HCT116 (cell line): ENCODE measurements around the gene PRDM8. TPM values are rescaled to one million over a fixed set of nuclear protein-coding genes. Genes with fewer than 3 reads are reported as not detected.

Experiments
- ATAC-seq: fragments of 200-7000 bp; cut with Tn5 transposase; 2 replicates; pipeline ENCODE4 v1.9.1; 2020; ENCODE audit warnings: mild to moderate bottlenecking, moderate library complexity
- BruUV-seq: library from RNA; stranded (reverse); fragments of 400-500 nt; replicated peaks from 2 replicates; lab custom pipeline; 2021; lab: Mats Ljungman, UMichigan
- CTCF ChIA-PET: fragments of 300-600 bp; sonication (Branson Sonifier 250); formaldehyde crosslinking; loops from one replicate; lab custom pipeline; 2021; ENCODE audit warnings: antibody characterized with exemption; lab: Charles Lee
- POLR2A ChIA-PET: fragments of 300-600, 350-600 bp; sonication (Branson Sonifier 250); formaldehyde crosslinking; loops from one replicate; lab custom pipeline; 2021; ENCODE audit warnings: antibody characterized with exemption; lab: Charles Lee
- RAD21 ChIA-PET, 2 experiments: fragments of 300-600 bp; sonication (Branson Sonifier 250); formaldehyde crosslinking; loops; one replicate each; lab custom pipeline; 2023; ENCODE audit warnings: low total read pairs in 2 of 2; ENCODE audit not compliant: uncharacterized antibody in 2 of 2, unreplicated experiment in 2 of 2, low non-redundant PET in 1 of 2; lab: Charles Lee
- DNase-seq: peaks from one replicate; pipeline ENCODE4 v3.0.0-alpha.2; 2010; ENCODE audit warnings: low read depth, low spot score
- H2AFZ ChIP-seq: fragments of 200-600 bp; shearing (Covaris generic), sonication (generic); 2 replicates; pipeline ENCODE4 v1.6.1; 2017; ENCODE audit warnings: low read depth, mixed run types, mixed read lengths, antibody characterized with exemption, low read length; ENCODE audit not compliant: poor library complexity, severe bottlenecking
- H3K27ac ChIP-seq: 2 replicates; pipeline ENCODE4 v1.5.1; 2012; ENCODE audit warnings: low read depth, low read length
- H3K27me3 ChIP-seq: fragments of 200-600 bp; sonication (generic); 2 replicates; pipeline ENCODE4 v1.6.1; 2016; ENCODE audit warnings: mixed run types, low read length, mixed read lengths; ENCODE audit not compliant: insufficient read depth
- H3K36me3 ChIP-seq, 2 experiments: fragments of 200-500 bp in 1 of 2; fragments of 200-600 bp in 1 of 2; sonication (Bioruptor generic) in 1 of 2; sonication (generic) in 1 of 2; 2 replicates each; pipeline versions ENCODE4 v1.5.1 to v1.6.1; 2014 to 2016; ENCODE audit warnings: low read length in 2 of 2, inconsistent platforms in 1 of 2, mixed read lengths in 1 of 2, mixed run types in 1 of 2; ENCODE audit not compliant: insufficient read depth in 2 of 2, control insufficient read depth in 1 of 2
- H3K4me1 ChIP-seq, 2 experiments: fragments of 200-600 bp in 1 of 2; sonication (generic) in 1 of 2; 2 replicates each; pipeline versions ENCODE4 v1.5.1 to v1.6.1; 2012 to 2017; ENCODE audit warnings: low read length in 2 of 2, inconsistent platforms in 1 of 2, mild to moderate bottlenecking in 1 of 2, mixed read lengths in 1 of 2, mixed run types in 1 of 2, moderate library complexity in 1 of 2; ENCODE audit not compliant: insufficient read depth in 2 of 2, control insufficient read depth in 1 of 2
- H3K4me2 ChIP-seq: fragments of 200-600 bp; sonication (generic); 2 replicates; pipeline ENCODE4 v1.6.1; 2017; ENCODE audit warnings: mixed run types, low read length, mixed read lengths
- H3K4me3 ChIP-seq, 2 experiments: fragments of 200-600 bp in 1 of 2; sonication (generic) in 1 of 2; replicated peaks in 1 of 2; 2 replicates each; pipeline ENCODE4 v1.5.1; 2011 to 2016; ENCODE audit warnings: low read length in 2 of 2, control low read depth in 1 of 2, low read depth in 1 of 2, mild to moderate bottlenecking in 1 of 2, mixed read lengths in 1 of 2, mixed run types in 1 of 2
- H3K79me2 ChIP-seq: fragments of 200-600 bp; sonication (generic); 2 replicates; pipeline ENCODE4 v1.6.1; 2017; ENCODE audit warnings: mild to moderate bottlenecking, mixed run types, low read length, moderate library complexity, mixed read lengths; ENCODE audit not compliant: insufficient read depth
- H3K9ac ChIP-seq: fragments of 200-600 bp; sonication (generic); 2 replicates; pipeline ENCODE4 v1.6.1; 2016; ENCODE audit warnings: low read length, mixed read lengths
- H3K9me2 ChIP-seq: fragments of 200-600 bp; sonication (generic), shearing (Covaris generic); 2 replicates; pipeline ENCODE4 v1.6.1; 2017; ENCODE audit warnings: mixed run types, mild to moderate bottlenecking, moderate library complexity; ENCODE audit not compliant: insufficient read depth
- H3K9me3 ChIP-seq, 2 experiments: fragments of 200-500 bp in 1 of 2; fragments of 200-600 bp in 1 of 2; sonication (Bioruptor generic) in 1 of 2; sonication (generic) in 1 of 2; 2 replicates each; pipeline ENCODE4 v1.6.1; 2014 to 2017; ENCODE audit warnings: low read length in 2 of 2, mixed read lengths in 2 of 2, inconsistent platforms in 1 of 2, low read depth in 1 of 2, mild to moderate bottlenecking in 1 of 2, mixed run types in 1 of 2, moderate library complexity in 1 of 2; ENCODE audit not compliant: control insufficient read depth in 1 of 2, insufficient read depth in 1 of 2
- H4K20me1 ChIP-seq: fragments of 200-600 bp; sonication (generic), shearing (Covaris generic); 2 replicates; pipeline ENCODE4 v1.6.1; 2017; ENCODE audit warnings: mixed run types, mild to moderate bottlenecking, moderate library complexity; ENCODE audit not compliant: insufficient read depth
- ATF3 ChIP-seq: IDR thresholded peaks from 2 replicates; pipeline ENCODE4 v1.6.1; 2012
- CEBPB ChIP-seq: IDR thresholded peaks from 2 replicates; pipeline ENCODE4 v1.6.1; 2012; ENCODE audit warnings: low read depth
- CTCF ChIP-seq, 3 experiments: fragments of 200-600 bp in 1 of 3; sonication (generic) in 1 of 3; IDR thresholded peaks in 2 of 3; conservative IDR thresholded peaks in 1 of 3; 2 replicates each; pipeline ENCODE4 v1.5.1; 2012 to 2017; ENCODE audit warnings: low read depth in 2 of 3, low read length in 2 of 3, antibody characterized with exemption in 1 of 3, borderline replicate concordance in 1 of 3, control low read depth in 1 of 3, mild to moderate bottlenecking in 1 of 3, mixed read lengths in 1 of 3, mixed run types in 1 of 3, moderate library complexity in 1 of 3; ENCODE audit not compliant: insufficient read depth in 1 of 3
- EGR1 ChIP-seq: IDR thresholded peaks from 2 replicates; pipeline ENCODE4 v1.6.1; 2012; ENCODE audit warnings: low read depth
- ELF1 ChIP-seq: IDR thresholded peaks from 2 replicates; pipeline ENCODE4 v1.6.1; 2012; ENCODE audit warnings: low read depth, borderline replicate concordance
- EZH2 ChIP-seq: fragments of 200-600 bp; sonication (generic); IDR thresholded peaks from 2 replicates; pipeline ENCODE4 v1.6.1; 2017; ENCODE audit warnings: antibody characterized with exemption, mixed run types
- EZH2phosphoT487 ChIP-seq: fragments of 200-600 bp; IDR thresholded peaks from 2 replicates; pipeline ENCODE4 v1.6.1; 2018; ENCODE audit warnings: antibody characterized with exemption, borderline replicate concordance
- FOSL1 ChIP-seq: IDR thresholded peaks from 2 replicates; pipeline ENCODE4 v1.6.1; 2012; ENCODE audit warnings: low read depth
- MAX ChIP-seq: IDR thresholded peaks from 2 replicates; pipeline ENCODE4 v1.6.1; 2012
- POLR2A ChIP-seq: IDR thresholded peaks from 2 replicates; pipeline ENCODE4 v1.7.0; 2011; ENCODE audit warnings: borderline replicate concordance; ENCODE audit not compliant: insufficient read depth, insufficient read length; ENCODE audit errors: extremely low read depth
- RAD21 ChIP-seq: IDR thresholded peaks from 2 replicates; pipeline ENCODE4 v1.6.1; 2012; ENCODE audit warnings: low read depth, mild to moderate bottlenecking
- SIN3A ChIP-seq: IDR thresholded peaks from 2 replicates; pipeline ENCODE4 v1.6.1; 2012; ENCODE audit warnings: low read depth
- YY1 ChIP-seq: IDR thresholded peaks from 2 replicates; pipeline ENCODE4 v1.6.1; 2011; ENCODE audit warnings: low read length, low read depth, moderate library complexity, mild to moderate bottlenecking; ENCODE audit not compliant: insufficient replicate concordance; ENCODE audit errors: extremely low read depth
- ZBTB33 ChIP-seq: IDR thresholded peaks from 2 replicates; pipeline ENCODE4 v1.6.1; 2011; ENCODE audit warnings: mild to moderate bottlenecking, low read length, moderate library complexity; ENCODE audit not compliant: insufficient replicate concordance; ENCODE audit errors: extremely low read depth
- ZFX ChIP-seq: fragments of 450-650 bp; IDR thresholded peaks from 2 replicates; pipeline ENCODE4 v1.6.1; 2017
- ZNF274 ChIP-seq: fragments of 200-500 bp; sonication (Bioruptor generic); IDR thresholded peaks from 2 replicates; pipeline ENCODE4 v1.6.1; 2014; ENCODE audit warnings: mild to moderate bottlenecking, low read depth, low read length, inconsistent platforms
- intact Hi-C: fragments of 100-400 bp; cut with micrococcal nuclease; formaldehyde crosslinking; loops from 2 replicates; pipeline ENCODE4 v1.10.0; 2022
- total RNA-seq: library from RNA; stranded (reverse); gene quantifications from one replicate; pipeline ENCODE4 v1.2.1, GENCODE V29; 2021; ENCODE audit not compliant: unreplicated experiment

PRDM8 gene
- total RNA-seq, 1 experiment from 2014 or later, result 1.4 TPM

GRCh38 chr4:80252427-80252826, 55.1 kb downstream of the PRDM8 start:
- ChIA-PET CTCF (no interaction called here), RAD21 (no interaction called here), POLR2A (no interaction called here)
- Histone ChIP-seq H3K4me1 (no peaks in the 10 kb centered on the region), H3K27me3 (peaks cover 33% of the 10 kb centered on the region), H3K9ac (no peak overlapping the region), H3K9me2 (no peaks in the 10 kb centered on the region), H3K36me3 (no peaks in the 10 kb centered on the region), H3K9me3 (no peaks in the 10 kb centered on the region), H3K27ac (no peak overlapping the region), H2AFZ (no peak overlapping the region), H3K4me2 (no peak overlapping the region), H3K79me2 (no peaks in the 10 kb centered on the region), H4K20me1 (no peaks in the 10 kb centered on the region), H3K4me3 (no peak overlapping the region)
- intact Hi-C loops, result no loop called here
- no peak for DNase-seq
- no peak for ATAC-seq
- BruUV-seq, result no TSS peak
- no peak for TF ChIP-seq CEBPB
- TF ChIP-seq ELF1, result no peak
- TF ChIP-seq ZNF274, result no peak
- TF ChIP-seq MAX, result no peak
- no peak for TF ChIP-seq CTCF (IDR thresholded peaks at IDR 0.05 in 2 of 3, conservative IDR thresholded peaks at IDR 0.05 in 1 of 3; ENCODE audit: borderline replicate concordance in 1 of 3, insufficient read depth in 1 of 3, low read depth in 2 of 3, low read length in 2 of 3)
- no peak for TF ChIP-seq POLR2A
- TF ChIP-seq ATF3, result no peak
- TF ChIP-seq ZFX, result no peak
- no peak for TF ChIP-seq EGR1
- TF ChIP-seq RAD21, result no peak

- BruUV-seq, result no TSS peak
- H3K9ac ChIP-seq, result no peak overlapping the region
- DNase-seq (no peak), ATAC-seq (no peak)
- ChIA-PET RAD21 (no interaction called here), POLR2A (no interaction called here), CTCF (no interaction called here)
- peaks cover 38% of the 10 kb centered on the region for H3K27me3 ChIP-seq
- H3K9me3 ChIP-seq, result no peaks in the 10 kb centered on the region
- H3K4me2 ChIP-seq, result no peak overlapping the region
- H2AFZ ChIP-seq, result no peak overlapping the region
- no peak overlapping the region for H3K27ac ChIP-seq
- no peaks in the 10 kb centered on the region for H3K36me3 ChIP-seq
- intact Hi-C loops, result no loop called here
- no peaks in the 10 kb centered on the region for H4K20me1 ChIP-seq
- H3K4me1 ChIP-seq, result no peaks in the 10 kb centered on the region
- no peaks in the 10 kb centered on the region for H3K79me2 ChIP-seq
- no peak overlapping the region for H3K4me3 ChIP-seq
- H3K9me2 ChIP-seq, result no peaks in the 10 kb centered on the region
- TF ChIP-seq EZH2phosphoT487, result no peak
- no peak for TF ChIP-seq YY1
- TF ChIP-seq ZNF274, result no peak
- TF ChIP-seq EZH2, result no peak
- no peak for TF ChIP-seq SIN3A
- no peak for TF ChIP-seq FOSL1
- TF ChIP-seq ZBTB33, result no peak
These were observed 55.6 kb downstream of the PRDM8 start for GRCh38 chr4:80252953-80253352.
